ENCODE data around the gene GALM.

- TF ChIP-seq CTCF (IDR thresholded peaks at IDR 0.05; ENCODE audit: poor library complexity) (no peak), EZH2 (IDR thresholded peaks at IDR 0.05; ENCODE audit: borderline replicate concordance) (no peak), EZH2phosphoT487 (IDR thresholded peaks at IDR 0.05; ENCODE audit: low read depth, severe bottlenecking, unreplicated experiment) (no peak)
These were observed 73.6 kb downstream of the GALM start for GRCh38 chr2:38739524-38739923.

Measured in hepatocyte (in vitro differentiated cells).